HG03108 (cell line): ENCODE results near the gene ATL2.
"Not testable (repeated sequence)": the region's sequence is repeated elsewhere in the genome, so short reads cannot be mapped to it uniquely, and the experiment has no call there.

Source experiments
- ATAC-seq: cut with Tn5 transposase; IDR thresholded peaks from one replicate; pipeline ENCODE4 v1.9.1; 2021; ENCODE audit warnings: moderate library complexity; ENCODE audit not compliant: unreplicated experiment

Gene ATL2

DNA sequence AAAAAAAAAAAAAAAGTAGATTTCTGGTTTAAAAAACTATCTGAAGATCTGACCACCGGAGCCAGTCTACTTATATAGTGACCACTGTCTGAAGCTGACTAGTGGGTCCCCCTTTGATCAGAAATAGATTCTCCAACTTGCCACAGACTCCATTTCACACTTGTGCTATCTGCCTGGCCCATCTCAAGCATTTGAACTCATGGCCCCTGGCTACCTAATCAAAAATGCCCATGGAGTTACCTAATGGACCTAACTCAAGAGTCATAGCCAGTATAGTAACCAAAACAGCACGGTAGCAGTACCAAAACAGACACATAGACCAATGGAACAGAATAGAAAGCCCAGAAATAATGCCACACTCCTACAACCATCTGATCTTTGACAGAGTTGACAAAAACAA lies 17.0 kb upstream of the ATL2 start:
- no peak for ATAC-seq

DNA sequence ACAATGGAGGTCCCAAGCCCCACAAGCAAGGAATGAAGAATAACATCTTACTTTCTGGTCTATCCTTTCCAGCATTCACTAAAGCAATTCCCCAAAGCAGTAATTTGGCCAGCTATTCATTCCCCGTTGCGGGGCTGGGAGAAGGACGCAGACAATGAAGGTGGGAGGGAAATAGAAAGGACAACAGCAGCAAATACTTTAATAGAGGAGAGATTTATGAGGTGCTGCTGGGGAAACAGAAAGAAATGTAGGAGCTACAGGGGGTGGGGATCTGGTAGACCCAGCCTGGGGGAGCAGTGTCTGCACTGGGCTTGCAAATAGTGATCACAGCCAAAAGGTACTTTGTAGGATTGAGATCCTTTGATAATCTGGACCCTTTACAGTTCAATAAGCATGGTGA lies 13.9 kb upstream of the ATL2 start:
- ATAC-seq = no peak

DNA sequence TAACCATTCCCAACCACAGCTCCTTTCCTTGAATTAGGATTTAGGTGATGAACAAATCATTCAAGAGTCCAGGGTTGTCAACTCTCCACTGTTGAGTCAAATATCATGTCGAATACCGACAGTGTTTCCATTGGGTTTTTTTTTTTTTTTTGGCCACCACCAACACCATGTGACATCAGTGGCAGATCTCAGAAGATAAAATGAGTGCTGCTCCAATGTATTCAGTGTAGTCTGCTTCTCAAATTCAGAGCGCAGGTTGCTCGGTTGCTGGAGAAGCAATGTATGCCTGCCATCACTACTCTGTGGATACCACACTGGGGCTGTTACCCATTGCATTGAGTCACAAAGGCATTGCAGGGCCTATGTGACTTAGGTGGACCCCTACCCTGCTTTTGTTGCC lies 10.8 kb upstream of the ATL2 start:
- no peak for ATAC-seq

DNA sequence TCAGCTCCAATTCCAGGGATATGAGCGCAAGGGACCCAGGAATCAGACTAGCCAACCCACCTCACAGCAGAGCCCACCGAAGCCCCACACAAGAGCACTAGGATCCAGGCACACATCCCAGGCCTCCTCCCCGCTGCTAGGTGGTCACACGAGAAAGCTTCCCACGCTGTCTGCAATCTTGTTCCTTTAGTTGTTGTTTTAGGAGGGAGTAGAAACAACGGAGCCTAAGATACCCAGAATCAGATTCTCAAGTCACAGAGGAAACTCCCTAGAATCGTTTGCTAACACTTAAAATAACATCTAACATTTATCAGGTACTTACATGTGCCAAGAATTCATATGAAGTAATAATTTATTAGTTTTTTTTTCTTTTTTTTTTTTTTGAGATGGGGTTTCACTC lies 9.7 kb upstream of the ATL2 start:
- ATAC-seq = no peak

DNA sequence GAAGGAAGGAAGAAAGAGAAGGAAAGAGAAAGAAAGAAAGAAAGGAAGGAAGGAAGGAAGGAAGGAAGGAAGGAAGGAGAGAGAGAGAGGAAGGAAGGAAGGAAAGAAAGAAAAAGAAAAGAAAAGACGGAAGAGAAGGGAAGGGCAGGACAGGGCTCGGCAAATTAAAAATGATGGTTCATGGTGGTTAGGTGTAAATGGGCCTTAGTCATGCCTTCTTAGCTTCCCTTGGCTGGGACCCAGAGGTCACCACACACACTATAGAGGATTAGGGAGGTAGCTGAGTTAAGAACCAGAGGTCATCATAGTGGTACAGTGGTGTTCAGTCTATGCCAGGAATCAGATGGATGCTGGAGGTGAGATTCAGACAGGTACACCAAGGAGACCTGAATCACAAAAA lies 9.3 kb upstream of the ATL2 start:
- ATAC-seq = no peak

DNA sequence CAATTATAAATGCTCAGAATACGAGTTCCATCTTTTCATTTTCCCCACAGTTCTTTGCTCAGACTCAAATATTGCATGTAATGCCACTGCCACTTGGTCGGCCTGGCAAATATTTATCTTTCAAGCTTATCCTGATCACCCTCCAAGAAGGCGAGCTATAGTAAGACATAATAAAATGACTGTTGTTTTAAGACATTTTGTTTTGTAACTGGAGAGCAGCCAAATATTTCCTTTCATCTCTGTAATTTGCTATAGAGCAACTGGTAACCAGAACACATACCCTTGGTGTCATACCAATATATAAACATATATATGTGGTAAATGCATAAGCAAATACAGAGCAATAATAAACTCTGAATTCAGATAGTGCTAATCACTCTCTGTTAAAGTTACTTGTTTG lies 7.3 kb upstream of the ATL2 start:
- ATAC-seq = no peak

DNA sequence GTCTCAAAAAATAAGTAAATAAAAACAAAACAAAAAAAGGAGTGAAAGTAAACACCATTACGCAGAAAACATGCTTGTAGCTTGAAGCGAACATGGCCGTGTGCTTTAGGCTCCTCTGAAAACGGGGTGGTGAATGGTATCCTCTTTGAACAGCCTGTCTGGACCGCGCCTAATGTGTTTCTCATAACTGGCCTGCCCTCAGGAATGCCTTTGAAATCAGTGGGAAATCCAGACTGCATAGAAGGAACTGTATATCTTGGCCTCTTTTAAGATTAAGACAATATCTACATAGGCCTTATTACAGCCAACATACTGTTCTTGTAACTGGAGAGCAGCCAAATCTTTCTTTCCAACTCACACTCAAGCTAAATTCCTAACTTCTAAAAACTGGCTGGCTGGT lies 6.7 kb upstream of the ATL2 start:
- not testable (repeated sequence) for ATAC-seq

DNA sequence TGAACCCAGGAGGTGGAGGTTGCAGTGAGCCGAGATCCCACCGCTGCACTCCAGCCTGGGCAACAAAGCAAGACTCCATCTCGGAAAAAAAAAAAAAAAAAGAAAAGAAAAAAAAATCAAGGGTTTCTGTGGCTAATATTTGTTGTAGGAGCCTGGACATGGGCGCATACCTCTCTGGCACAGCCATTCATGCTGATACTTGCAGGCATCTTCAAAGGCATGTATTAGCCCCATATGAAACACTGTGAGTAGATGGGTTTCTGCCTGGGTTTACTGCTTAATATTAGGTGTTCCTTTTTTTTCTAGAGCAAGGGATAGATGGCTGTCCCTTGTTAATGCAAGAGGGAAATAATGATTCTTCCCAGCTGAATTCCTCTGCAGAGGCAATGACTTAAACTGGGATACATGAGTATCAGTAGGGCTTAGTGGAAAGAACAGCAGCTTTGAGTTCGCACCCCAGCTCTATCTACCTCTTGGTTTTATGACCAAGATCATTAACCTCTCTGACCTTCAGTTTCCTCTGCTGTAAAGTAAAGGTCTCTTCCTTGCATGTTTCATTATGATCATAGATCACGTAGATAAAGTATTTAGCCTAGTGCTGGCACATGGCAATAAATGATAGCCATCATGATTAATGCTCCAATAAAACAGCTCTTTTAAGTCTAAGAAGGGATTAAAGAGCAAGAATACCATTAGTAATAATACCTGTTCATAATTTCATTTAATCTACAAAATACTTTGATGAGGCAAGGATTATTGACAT lies 4.5 kb upstream of the ATL2 start:
- ATAC-seq = no peak

DNA sequence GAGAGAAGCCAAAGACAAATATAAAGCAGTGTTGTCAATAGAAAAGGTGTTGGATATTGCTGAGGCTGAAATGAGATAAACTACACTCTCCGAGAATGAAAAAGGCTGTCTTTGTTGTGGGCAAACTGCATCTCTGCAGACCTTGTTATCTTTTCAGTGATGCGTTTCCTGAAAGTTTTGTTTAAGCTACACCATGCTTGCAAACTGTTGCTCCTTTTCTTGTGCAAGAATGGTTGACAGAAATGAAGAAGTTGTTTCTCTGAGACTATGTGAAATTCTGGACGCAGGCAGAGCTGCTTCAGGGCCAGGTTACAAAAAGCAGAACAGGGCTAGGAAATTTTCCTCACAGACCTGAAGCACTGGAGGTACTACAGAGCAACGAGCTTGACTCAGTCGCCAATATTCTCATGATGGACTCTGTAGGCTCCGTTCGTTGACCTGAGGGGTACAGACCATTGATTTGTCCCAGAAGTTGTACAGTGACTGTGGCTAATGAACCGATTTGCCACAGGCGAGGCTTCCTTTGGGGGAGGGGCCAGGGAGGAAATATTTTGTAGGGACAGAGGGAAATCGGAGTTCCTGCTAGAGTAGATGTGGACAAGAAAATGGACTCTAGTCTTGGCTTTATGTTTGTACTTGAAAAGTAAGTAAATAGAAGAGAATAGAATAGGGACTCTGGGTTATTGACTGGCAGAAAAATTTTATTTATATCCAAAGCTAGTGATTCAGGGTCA lies 3.5 kb upstream of the ATL2 start:
- ATAC-seq = no peak

DNA sequence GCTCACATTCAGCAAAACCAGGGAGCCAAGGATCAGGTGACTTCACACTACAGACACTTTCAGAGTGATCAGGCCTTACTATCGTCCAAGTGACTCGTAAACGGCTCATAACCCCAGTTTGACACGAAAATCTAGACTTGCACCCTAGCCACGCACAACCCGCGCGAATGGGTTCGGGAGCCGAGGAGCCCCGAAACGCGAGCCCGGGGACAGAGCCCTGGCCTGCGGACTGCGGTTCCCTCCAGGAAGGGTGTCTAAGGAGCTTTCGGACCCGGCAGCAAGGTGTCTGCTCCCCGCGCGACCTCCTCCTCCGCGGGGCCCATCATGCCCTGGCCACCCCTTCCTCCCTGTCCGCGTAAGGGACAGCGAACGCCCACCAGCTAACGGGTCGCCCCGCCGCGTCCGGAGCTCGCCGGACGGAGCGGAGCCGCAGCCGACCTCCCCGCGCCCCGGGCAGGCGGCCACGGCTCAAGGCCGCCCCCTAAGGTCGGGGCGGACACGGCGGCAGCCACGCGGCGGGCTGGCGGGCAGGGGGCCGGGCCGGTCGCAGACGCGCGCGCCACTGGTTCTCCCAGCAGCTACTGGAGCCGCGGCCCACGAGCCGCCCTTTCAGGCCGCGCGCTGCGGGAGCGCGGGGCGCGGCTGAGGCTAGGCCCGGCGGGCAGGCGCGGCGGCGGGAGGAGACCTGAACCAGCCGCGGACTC lies 575 bp downstream of the ATL2 start:
- peak; percentile 58 for ATAC-seq

DNA sequence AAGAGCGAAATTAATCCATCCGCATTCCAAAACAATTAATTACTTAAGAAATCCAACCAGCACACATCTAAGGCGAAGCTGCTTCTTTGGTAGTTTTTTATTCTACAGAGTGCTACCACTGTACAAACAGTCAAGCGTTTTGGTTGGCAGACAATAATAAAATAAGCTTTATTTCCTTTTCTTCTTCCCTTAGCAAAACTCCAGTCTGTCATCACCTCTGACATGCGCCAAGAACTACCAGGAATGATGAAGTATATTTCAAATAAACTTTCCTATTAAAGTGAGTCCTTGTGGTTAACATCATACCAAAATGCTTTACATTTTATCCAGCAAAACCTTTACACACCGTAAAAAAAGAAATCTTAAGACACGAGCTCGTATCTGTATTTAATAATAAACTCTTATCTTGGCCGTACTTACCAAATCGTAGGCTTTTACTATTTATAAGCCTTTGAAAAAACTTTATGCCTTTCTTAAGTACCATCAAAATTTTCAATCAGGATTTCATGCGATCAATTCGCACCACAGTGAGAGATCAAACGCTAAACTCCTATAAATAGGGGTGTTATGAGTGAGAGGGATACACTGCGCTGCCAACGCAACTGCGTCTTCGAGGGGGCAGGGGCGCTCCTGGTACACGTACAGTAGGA lies 1.3 kb downstream of the ATL2 start:
- ATAC-seq = peak; percentile 16

DNA sequence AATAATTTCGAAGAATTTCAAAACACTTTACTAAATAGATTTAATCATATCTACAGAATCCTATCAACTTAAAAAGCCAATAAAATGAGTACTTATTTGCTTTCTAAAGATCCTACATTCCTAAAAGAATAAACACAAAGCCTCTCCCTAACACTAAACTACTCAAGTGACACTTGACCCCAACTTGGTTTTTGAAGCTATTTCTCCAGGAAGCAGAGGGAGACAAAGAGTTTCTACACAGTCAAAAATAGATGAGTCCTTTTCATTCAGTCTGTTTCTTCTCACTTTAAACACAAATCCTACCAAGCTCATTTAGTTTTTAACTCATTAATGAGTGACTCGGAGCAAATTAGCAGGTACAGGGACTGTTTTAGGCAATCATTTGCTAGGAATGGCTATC lies 2.1 kb downstream of the ATL2 start:
- ATAC-seq = no peak

DNA sequence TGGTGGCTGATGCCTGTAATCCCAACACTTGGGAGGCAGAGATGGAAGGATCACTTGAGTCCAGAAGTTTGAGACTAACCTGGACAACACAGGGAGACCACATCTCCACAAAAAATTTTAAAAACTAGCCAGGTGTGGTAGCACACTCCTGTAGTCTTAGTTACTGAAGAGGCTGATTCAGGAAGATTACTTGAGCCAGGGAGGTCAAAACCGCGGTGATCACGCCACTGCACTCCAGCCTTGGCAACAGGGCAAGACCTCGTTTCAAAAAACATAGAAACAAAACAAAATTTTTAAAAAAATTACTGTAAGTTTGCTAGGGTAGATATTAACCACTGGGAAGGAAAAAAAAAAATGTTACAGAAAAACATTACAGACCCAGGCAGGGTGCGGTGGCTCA lies 5.8 kb downstream of the ATL2 start:
- ATAC-seq = no peak

DNA sequence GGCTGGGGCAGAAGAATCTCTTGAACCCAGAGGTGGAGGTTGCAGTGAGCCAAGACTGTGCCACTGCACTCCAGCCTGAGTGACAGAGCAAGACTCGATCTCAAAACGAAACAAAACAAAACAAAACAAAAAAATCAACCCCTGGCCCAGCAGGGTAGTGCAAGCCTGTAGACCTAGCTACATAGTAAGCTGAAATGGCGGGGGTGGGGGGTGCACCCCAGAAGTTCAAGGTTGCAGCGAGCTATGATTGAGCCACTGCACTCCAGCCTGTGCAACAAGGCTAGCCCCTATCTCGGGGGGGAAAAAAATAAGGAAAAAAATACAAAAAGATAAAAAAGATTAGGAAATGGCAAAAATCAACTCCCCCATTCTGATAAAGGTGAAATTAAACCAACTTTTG lies 6.4 kb downstream of the ATL2 start:
- no peak for ATAC-seq

DNA sequence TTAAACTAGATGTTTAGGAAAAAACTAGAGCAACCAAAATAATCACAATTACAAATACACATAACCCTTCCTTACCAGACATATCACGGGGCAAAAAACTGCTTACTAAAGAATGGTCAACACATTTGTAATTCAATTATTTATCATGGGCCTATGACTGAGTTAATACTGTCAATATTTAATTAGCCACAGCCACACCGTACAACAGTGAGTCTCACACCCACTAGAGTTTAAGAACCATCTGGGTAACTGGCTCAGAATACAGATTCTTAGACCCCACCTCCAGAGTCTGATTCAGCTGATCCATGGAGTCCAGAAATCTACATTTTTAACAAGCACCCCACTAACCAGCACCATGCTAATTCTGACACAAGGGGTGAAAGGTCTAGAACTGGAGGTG lies 14.8 kb downstream of the ATL2 start:
- no peak for ATAC-seq

DNA sequence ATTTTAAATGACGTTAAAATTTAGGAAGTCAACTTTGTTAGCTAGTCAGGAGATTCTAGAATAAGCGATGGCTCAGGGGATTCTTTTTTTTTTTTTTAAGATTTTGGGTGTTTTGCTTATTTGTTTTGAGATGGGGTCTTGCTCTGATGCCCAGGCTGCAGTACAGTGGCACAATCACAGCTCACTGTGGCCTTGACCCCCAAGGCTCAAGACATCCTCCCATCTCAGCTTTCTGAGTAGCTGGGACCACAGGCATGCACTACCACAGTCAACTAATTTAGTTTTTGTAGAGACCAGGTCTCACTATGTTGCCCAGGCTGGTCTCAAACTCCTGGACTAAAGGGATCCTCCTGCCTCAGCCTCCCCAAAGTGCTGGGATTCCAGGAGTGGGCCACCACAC lies 16.9 kb downstream of the ATL2 start:
- ATAC-seq = no peak

DNA sequence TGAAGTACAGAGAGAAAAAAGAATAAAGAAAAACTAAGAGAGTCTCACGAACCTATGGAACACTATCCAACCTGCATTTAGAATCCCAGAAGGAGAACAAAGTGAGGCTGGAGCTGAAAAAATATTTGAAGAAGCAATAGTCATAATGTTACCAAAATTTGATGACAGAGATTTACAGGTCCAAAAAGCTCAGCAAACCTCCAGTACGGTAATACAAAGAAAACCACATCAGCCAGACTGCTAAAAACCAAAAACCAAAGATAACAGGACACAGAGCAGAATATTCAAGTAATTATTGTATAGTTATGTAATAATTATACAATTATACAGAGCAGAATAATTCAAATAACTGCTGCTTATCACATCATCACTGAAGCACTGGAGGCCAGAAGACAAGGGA lies 23.7 kb downstream of the ATL2 start:
- no peak for ATAC-seq

DNA sequence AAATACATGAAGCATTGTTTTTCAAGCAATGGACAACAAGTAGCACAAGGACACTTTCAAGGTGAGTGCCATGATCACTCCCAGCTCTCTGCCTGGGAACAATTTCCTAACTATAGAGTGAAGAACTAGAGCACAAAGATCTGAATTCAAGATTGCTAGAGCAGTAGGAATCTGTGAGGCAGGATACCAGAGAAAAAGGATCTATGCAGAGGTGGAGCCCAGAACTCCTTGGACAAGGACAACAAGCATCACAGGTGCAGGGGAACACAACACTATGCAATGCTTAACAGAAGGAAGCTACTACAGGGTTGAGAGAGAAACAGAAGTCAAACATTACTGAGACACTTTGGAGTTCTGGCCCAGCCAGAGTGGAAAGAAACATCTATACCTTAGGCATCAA lies 24.7 kb downstream of the ATL2 start:
- ATAC-seq = no peak

DNA sequence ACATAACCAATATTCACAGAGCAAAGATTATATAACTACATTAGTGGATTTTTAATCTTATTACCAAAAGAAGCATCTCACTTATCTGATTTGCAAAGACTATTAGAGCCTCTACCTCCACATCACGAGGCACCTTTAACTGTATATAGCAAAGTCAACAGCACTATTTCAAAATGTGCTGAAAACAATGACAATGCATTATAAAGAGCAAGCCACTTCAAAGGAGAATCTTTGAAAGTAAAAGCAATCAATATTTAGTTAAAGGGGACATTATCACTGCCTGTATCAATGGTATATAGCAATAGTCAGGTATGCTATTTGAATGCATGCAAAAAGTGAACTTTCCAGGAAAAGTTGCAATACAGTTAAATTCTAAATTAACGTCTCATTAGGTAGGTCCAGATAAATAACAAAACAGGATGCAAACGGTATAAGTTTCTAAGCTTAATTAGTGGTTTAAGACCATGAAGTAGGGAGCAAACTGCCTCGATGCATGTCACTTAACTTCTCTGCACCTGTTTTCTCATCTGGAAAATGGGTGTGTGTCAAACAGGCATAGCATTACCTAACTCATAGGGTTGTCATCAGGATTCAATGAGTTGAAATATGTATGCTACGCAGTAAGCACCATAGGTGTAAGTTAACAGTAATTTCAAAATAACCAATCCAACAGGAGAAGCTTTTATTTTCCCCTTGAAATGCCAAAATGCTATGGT lies 31.6 kb downstream of the ATL2 start:
- ATAC-seq = no peak

DNA sequence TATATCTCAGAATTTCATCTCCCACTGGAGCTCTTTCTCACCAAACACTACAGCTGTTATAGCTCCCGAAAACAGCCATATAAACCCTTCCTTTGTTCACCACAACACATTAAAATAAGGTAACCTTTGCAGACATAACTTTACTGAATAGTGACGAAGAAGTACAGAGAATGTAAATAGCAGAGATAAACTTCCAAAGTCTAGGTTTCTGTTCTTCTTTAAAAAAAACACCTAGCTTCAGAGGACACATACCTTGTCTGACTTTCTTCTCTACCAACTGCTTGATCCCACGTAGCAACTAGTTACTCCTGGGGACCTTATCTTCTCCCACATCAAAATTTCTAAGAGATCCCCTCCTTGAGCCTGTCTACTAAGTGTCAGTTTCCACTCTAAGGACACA lies 32.3 kb downstream of the ATL2 start:
- ATAC-seq = no peak

DNA sequence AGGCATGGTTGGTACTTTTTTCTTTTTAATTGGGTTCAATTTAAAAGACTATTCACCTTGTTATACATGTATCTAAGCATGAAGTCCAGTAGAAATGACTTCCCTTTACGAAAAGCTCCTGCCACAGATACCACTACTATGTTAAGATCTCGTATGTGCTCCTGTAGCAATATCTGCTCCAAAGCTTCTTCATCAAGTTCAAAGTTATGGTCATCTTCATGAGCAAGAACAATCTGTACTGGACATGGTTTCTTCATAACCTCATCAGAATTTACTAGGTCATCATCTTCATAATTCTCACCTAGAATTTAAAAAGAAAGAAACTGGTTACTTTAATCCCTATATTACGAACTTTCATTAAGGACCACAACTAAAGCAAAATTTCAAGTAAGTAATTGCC lies 33.9 kb downstream of the ATL2 start:
- ATAC-seq = no peak
